ENCODE measurements around the gene OR2B2. TPM values are rescaled to one million over a fixed set of nuclear protein-coding genes. Genes with fewer than 3 reads are reported as not detected.

OR2B2 gene
- total and polyA plus RNA-seq, 2 of the 4 experiments (the other 2 are of a cell fraction) = not detected

- TF ChIP-seq USF2 (IDR thresholded peaks at IDR 0.05; ENCODE audit: low read depth, low read length) (no peak), MAFK (IDR thresholded peaks at IDR 0.05; ENCODE audit: low read depth, low read length) (no peak), CEBPB (IDR thresholded peaks at IDR 0.05; ENCODE audit: low read depth, low read length) (no peak)
These were observed 18.1 kb downstream of the OR2B2 start (continued) for GRCh38 chr6:27893836-27894807.

Measured in IMR-90 (cell line).